NCI-H1105 treated with DMSO at 0.1 percent for 48 hours (cell line): ENCODE results near the gene UGT1A4.

ENCODE experiments used
- DNase-seq: peaks from one replicate; lab custom pipeline; 2025; lab: John Stamatoyannopoulos, UW

Gene UGT1A4

GRCh38 chr2:233811732-233812131, 93.2 kb downstream of the UGT1A4 start:
- no peak for DNase-seq

- DNase-seq: no peak
These were observed 94.9 kb downstream of the UGT1A4 start for GRCh38 chr2:233813236-233814055.

GRCh38 chr2:233814056-233814835, 95.7 kb downstream of the UGT1A4 start:
- DNase-seq: no peak

- DNase-seq: no peak
These were observed 97.3 kb downstream of the UGT1A4 start for GRCh38 chr2:233815861-233816260.

- DNase-seq: peak; percentile 33
These were observed 97.8 kb downstream of the UGT1A4 start for GRCh38 chr2:233816334-233816733.

GRCh38 chr2:233816771-233817170, 98.2 kb downstream of the UGT1A4 start:
- DNase-seq: no peak

GRCh38 chr2:233817361-233817911, 98.9 kb downstream of the UGT1A4 start:
- no peak for DNase-seq

- no peak for DNase-seq
These were observed 99.6 kb downstream of the UGT1A4 start for GRCh38 chr2:233817995-233818638.

GRCh38 chr2:233818639-233819621, 100.4 kb downstream of the UGT1A4 start:
- no peak for DNase-seq

- no peak for DNase-seq
These were observed 101.6 kb downstream of the UGT1A4 start for GRCh38 chr2:233819884-233820773.

GRCh38 chr2:233820774-233821105, 102.2 kb downstream of the UGT1A4 start:
- DNase-seq: no peak

GRCh38 chr2:233821196-233821595, 102.7 kb downstream of the UGT1A4 start:
- DNase-seq: no peak

- DNase-seq: no peak
These were observed 103.2 kb downstream of the UGT1A4 start for GRCh38 chr2:233821709-233822100.

- no peak for DNase-seq
These were observed 103.7 kb downstream of the UGT1A4 start for GRCh38 chr2:233822101-233822771.
